ENCODE measurements around the gene NPR1. TPM values are rescaled to one million over a fixed set of nuclear protein-coding genes. Genes with fewer than 3 reads are reported as not detected.
A peak's percentile ranks its signal among the peaks of the same experiment; 100 is the strongest.

Gene NPR1
- total RNA-seq, 1 experiment from 2014 or later = not detected

- peaks cover 32% of the 10 kb centered on the region for H3K36me3 Mint-ChIP-seq (ENCODE audit: insufficient read depth, unreplicated experiment)
- BruUV-seq (replicated peaks) = no TSS peak
- no peaks in the 10 kb centered on the region for H3K9me3 Mint-ChIP-seq (ENCODE audit: unreplicated experiment)
- DNase-seq (ENCODE audit: unreplicated experiment) = no peak
- TF ChIP-seq, protein P1, sequence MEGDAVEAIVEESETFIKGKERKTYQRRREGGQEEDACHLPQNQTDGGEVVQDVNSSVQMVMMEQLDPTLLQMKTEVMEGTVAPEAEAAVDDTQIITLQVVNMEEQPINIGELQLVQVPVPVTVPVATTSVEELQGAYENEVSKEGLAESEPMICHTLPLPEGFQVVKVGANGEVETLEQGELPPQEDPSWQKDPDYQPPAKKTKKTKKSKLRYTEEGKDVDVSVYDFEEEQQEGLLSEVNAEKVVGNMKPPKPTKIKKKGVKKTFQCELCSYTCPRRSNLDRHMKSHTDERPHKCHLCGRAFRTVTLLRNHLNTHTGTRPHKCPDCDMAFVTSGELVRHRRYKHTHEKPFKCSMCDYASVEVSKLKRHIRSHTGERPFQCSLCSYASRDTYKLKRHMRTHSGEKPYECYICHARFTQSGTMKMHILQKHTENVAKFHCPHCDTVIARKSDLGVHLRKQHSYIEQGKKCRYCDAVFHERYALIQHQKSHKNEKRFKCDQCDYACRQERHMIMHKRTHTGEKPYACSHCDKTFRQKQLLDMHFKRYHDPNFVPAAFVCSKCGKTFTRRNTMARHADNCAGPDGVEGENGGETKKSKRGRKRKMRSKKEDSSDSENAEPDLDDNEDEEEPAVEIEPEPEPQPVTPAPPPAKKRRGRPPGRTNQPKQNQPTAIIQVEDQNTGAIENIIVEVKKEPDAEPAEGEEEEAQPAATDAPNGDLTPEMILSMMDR (IDR thresholded peaks at IDR 0.05; ENCODE audit: unreplicated experiment) = no peak
- CTCF ChIA-PET = interaction anchor here (0.5 to 9.3 kb wide), 8 partner anchors 16 to 138 kb away, joined by 3 to 195 read pairs (median 4); partner anchors contain the start of genes S100A14 and S100A16
- no peak overlapping the region for H3K27ac Mint-ChIP-seq (ENCODE audit: low read depth, unreplicated experiment)
- no peaks in the 10 kb centered on the region for H3K27me3 Mint-ChIP-seq (ENCODE audit: insufficient read depth, unreplicated experiment)
- POLR2A ChIA-PET = interaction anchor here (0.6 to 46.1 kb wide), 3 partner anchors 16 to 126 kb away, joined by 4 to 1272 read pairs (median 9); partner anchors contain the start of genes S100A1, S100A13, S100A14 and S100A16
- H3K4me3 Mint-ChIP-seq (ENCODE audit: unreplicated experiment) = no peak overlapping the region
- intact Hi-C loops (cut with micrococcal nuclease) = no loop called here
- H3K4me1 Mint-ChIP-seq (ENCODE audit: insufficient read depth, unreplicated experiment) = peaks cover 33% of the 10 kb centered on the region
Observed at GRCh38 chr1:153631047-153632022, 47.2 kb upstream of the NPR1 start.

DNA sequence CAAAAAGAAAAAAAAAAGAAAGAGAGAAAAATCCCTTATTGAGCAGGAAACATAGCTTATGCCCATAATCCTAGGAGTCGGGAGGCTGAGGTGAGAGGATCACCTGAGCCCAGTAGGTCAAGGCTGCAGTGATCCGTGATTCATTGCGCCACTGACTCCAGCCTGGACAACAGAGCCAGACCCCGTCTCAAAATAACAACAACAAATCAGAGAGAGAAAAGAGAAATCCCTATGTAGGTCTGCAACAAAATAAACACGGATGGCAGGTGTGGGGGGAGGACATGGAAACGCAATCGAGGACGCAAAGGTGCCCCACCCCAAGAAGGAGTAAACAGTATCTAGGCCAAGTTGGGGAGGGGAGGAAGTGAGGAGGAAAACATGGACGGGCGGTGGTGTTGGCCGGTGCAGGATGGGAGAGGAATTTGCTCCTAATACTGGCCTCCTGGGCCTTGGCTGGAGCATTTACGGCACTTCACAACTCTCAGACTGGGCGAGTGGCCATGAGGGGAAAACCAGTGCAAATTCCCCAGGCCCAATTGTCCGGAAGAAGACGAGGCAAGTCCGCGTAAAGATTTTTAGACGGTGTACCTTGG, 45.2 kb upstream of the NPR1 start:
- Mint-ChIP-seq H3K36me3 (ENCODE audit: insufficient read depth, unreplicated experiment) (peaks cover 44% of the 10 kb centered on the region), H3K9me3 (ENCODE audit: unreplicated experiment) (no peaks in the 10 kb centered on the region), H3K27ac (ENCODE audit: low read depth, unreplicated experiment) (peak overlapping the region; percentile 100), H3K4me3 (ENCODE audit: unreplicated experiment) (peak overlapping the region; percentile 97), H3K4me1 (ENCODE audit: insufficient read depth, unreplicated experiment) (peaks cover 32% of the 10 kb centered on the region), H3K27me3 (ENCODE audit: insufficient read depth, unreplicated experiment) (no peaks in the 10 kb centered on the region)
- DNase-seq (ENCODE audit: unreplicated experiment) = no peak
- TF ChIP-seq, protein P1 (IDR thresholded peaks at IDR 0.05; ENCODE audit: unreplicated experiment) = no peak
- intact Hi-C loops (cut with micrococcal nuclease) = no loop called here
- ChIA-PET CTCF (interaction anchor here (0.6 to 2.7 kb wide), 12 partner anchors 11 to 138 kb away, joined by 3 to 28 read pairs (median 4); partner anchors contain the start of gene S100A16), POLR2A (interaction anchor here (0.7 to 46.1 kb wide), 33 partner anchors 13 to 1217 kb away, joined by 3 to 1272 read pairs (median 8); partner anchors contain the start of genes CRTC2, ILF2, INTS3 and JTB)
- BruUV-seq (replicated peaks) = no TSS peak

GRCh38 chr1:153633754-153634665, 44.5 kb upstream of the NPR1 start, which contains the start of gene CHTOP:
TSS of gene CHTOP (plus strand) at chr1:153634066. CDS start at chr1:153636589, 2,523 bp downstream.
- TF ChIP-seq, protein P1 (IDR thresholded peaks at IDR 0.05; ENCODE audit: unreplicated experiment) = no peak
- POLR2A ChIA-PET = interaction anchor here (0.6 to 46.1 kb wide), 40 partner anchors 12 to 1216 kb away, joined by 3 to 1272 read pairs (median 6); partner anchors contain the start of genes CRTC2, ILF2, INTS3 and JTB
- peak within 1 kb of the TSS; percentile 100 for H3K27ac Mint-ChIP-seq (ENCODE audit: low read depth, unreplicated experiment)
- peak; percentile 99 for DNase-seq (ENCODE audit: unreplicated experiment)
- no peaks in the 10 kb centered on the region for H3K9me3 Mint-ChIP-seq (ENCODE audit: unreplicated experiment)
- TSS peak; percentile 85 for BruUV-seq (replicated peaks)
- intact Hi-C loops (cut with micrococcal nuclease) = loop anchor here (1.0 kb wide), 2 partner anchors 21 to 37 kb away; partner anchors contain the start of gene S100A16
- no peaks in the 10 kb centered on the region for H3K27me3 Mint-ChIP-seq (ENCODE audit: insufficient read depth, unreplicated experiment)
- H3K4me3 Mint-ChIP-seq (ENCODE audit: unreplicated experiment) = peak within 1 kb of the TSS; percentile 97
- H3K36me3 Mint-ChIP-seq (ENCODE audit: insufficient read depth, unreplicated experiment) = peaks cover 52% of the 10 kb centered on the region
- peaks cover 32% of the 10 kb centered on the region for H3K4me1 Mint-ChIP-seq (ENCODE audit: insufficient read depth, unreplicated experiment)
- CTCF ChIA-PET = interaction anchor here (0.6 to 2.7 kb wide), 23 partner anchors 9 to 286 kb away, joined by 3 to 28 read pairs (median 4); partner anchors contain the start of genes NPR1, S100A14 and S100A16

All from MCF 10A (cell line).